ENCODE results near the gene SMC6.

SMC6 gene

GRCh38 chr2:17768894-17769293 is 15.3 kb upstream of the SMC6 start:
- in situ Hi-C loops (cut with MboI; ENCODE audit: low sequenced_read_pairs): no loop called here

- in situ Hi-C loops (cut with MboI; ENCODE audit: low sequenced_read_pairs): no loop called here
These were observed 11.8 kb upstream of the SMC6 start for GRCh38 chr2:17765398-17765797.

- in situ Hi-C loops (cut with MboI; ENCODE audit: low sequenced_read_pairs): no loop called here
These were observed 10.2 kb upstream of the SMC6 start for GRCh38 chr2:17763641-17764333.

GRCh38 chr2:17762451-17762850 is 8.8 kb upstream of the SMC6 start:
- in situ Hi-C loops (cut with MboI; ENCODE audit: low sequenced_read_pairs): no loop called here

- in situ Hi-C loops (cut with MboI; ENCODE audit: low sequenced_read_pairs): no loop called here
These were observed 6.2 kb upstream of the SMC6 start for GRCh38 chr2:17759805-17760204.

GRCh38 chr2:17758118-17758517 is 4.5 kb upstream of the SMC6 start:
- in situ Hi-C loops (cut with MboI; ENCODE audit: low sequenced_read_pairs): no loop called here

GRCh38 chr2:17757321-17757720 is 3.7 kb upstream of the SMC6 start:
- in situ Hi-C loops (cut with MboI; ENCODE audit: low sequenced_read_pairs): no loop called here

GRCh38 chr2:17756668-17757067 is 3.1 kb upstream of the SMC6 start:
- in situ Hi-C loops (cut with MboI; ENCODE audit: low sequenced_read_pairs): no loop called here

- in situ Hi-C loops (cut with MboI; ENCODE audit: low sequenced_read_pairs): no loop called here
These were observed 1.3 kb upstream of the SMC6 start for GRCh38 chr2:17754773-17755425.

GRCh38 chr2:17752892-17753802 is 463 bp downstream of the SMC6 start:
- in situ Hi-C loops (cut with MboI; ENCODE audit: low sequenced_read_pairs): no loop called here

- in situ Hi-C loops (cut with MboI; ENCODE audit: low sequenced_read_pairs): no loop called here
These were observed 1.4 kb downstream of the SMC6 start for GRCh38 chr2:17752246-17752645.

GRCh38 chr2:17749753-17750438 is 3.7 kb downstream of the SMC6 start:
- in situ Hi-C loops (cut with MboI; ENCODE audit: low sequenced_read_pairs): no loop called here

GRCh38 chr2:17748745-17749144 is 4.9 kb downstream of the SMC6 start:
- in situ Hi-C loops (cut with MboI; ENCODE audit: low sequenced_read_pairs): no loop called here

GRCh38 chr2:17747684-17748452 is 5.7 kb downstream of the SMC6 start:
- in situ Hi-C loops (cut with MboI; ENCODE audit: low sequenced_read_pairs): no loop called here

- in situ Hi-C loops (cut with MboI; ENCODE audit: low sequenced_read_pairs): no loop called here
These were observed 13.4 kb downstream of the SMC6 start for GRCh38 chr2:17740203-17740602.

GRCh38 chr2:17736989-17737388 is 16.6 kb downstream of the SMC6 start:
- in situ Hi-C loops (cut with MboI; ENCODE audit: low sequenced_read_pairs): no loop called here

GRCh38 chr2:17735864-17736263 is 17.7 kb downstream of the SMC6 start:
- in situ Hi-C loops (cut with MboI; ENCODE audit: low sequenced_read_pairs): no loop called here

- in situ Hi-C loops (cut with MboI; ENCODE audit: low sequenced_read_pairs): no loop called here
These were observed 20.0 kb downstream of the SMC6 start for GRCh38 chr2:17733599-17733998.

- in situ Hi-C loops (cut with MboI; ENCODE audit: low sequenced_read_pairs): no loop called here
These were observed 23.7 kb downstream of the SMC6 start for GRCh38 chr2:17729880-17730279.

GRCh38 chr2:17728210-17728609 is 25.4 kb downstream of the SMC6 start:
- in situ Hi-C loops (cut with MboI; ENCODE audit: low sequenced_read_pairs): no loop called here
